ENCODE results near the gene GLI3. TPM values are rescaled to one million over a fixed set of nuclear protein-coding genes. Genes with fewer than 3 reads are reported as not detected.
"Not testable (repeated sequence)": the region's sequence is repeated elsewhere in the genome, so short reads cannot be mapped to it uniquely, and the experiment has no call there.

Gene GLI3
- total RNA-seq, 1 experiment from 2014 or later: not detected

- in situ Hi-C loops (cut with HindIII; ENCODE audit: low sequenced_read_pairs): no loop called here
- no peak for DNase-seq (ENCODE audit: low spot score)
These were observed 18.8 kb downstream of the GLI3 start for GRCh38 chr7:42218248-42218647.

DNA sequence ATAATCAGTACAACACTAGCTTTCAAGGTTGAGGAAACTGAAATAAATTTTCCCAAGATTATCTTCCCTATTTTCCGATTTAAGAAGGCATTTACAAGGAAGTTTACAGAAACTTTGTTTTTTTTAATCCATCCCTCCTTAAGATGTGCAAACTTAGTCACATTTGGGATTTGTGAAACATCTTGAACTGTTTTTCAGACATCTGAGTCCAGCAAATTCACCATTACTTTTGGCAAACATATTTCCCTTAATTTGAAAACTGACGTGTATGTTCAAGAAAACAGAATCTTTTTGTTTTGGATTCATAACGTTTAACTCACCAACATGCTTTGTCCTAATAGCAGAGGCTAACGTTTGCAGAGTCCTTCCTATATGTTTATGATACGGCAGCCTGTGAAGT is 19.5 kb downstream of the GLI3 start:
- in situ Hi-C loops (cut with HindIII; ENCODE audit: low sequenced_read_pairs): no loop called here
- no peak for DNase-seq (ENCODE audit: low spot score)

- no peak for DNase-seq (ENCODE audit: low spot score)
- in situ Hi-C loops (cut with HindIII; ENCODE audit: low sequenced_read_pairs): no loop called here
These were observed 20.0 kb downstream of the GLI3 start for GRCh38 chr7:42217053-42217452.

- no peak for DNase-seq (ENCODE audit: low spot score)
- in situ Hi-C loops (cut with HindIII; ENCODE audit: low sequenced_read_pairs): no loop called here
These were observed 22.8 kb downstream of the GLI3 start for GRCh38 chr7:42214060-42214679.

GRCh38 chr7:42213093-42213492 is 23.9 kb downstream of the GLI3 start:
- in situ Hi-C loops (cut with HindIII; ENCODE audit: low sequenced_read_pairs): no loop called here

DNA sequence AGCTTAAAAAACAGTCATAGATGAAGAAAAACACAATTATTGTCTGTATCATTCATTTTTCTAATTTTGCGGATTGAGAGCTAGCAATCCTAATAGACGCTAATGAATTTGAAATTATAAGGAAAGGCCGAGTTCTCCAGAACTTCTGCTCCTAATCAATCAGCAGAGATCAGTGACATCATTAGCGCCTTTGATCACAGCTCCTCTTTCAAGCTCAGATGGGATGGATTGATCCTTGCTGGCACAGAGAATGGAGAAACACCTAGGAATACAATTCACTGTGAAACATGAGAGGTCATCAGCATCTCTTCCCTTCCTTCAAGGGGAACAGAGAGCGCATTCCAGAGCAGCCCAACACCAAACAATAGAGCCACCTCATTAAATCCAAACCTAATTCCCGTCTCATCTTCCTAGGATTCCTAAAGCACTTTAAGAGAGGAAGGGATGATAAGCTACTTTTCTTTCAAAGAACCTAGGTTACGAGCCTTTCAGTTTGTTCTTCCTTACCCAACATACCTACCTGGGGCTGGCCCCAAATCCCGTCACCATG is 24.4 kb downstream of the GLI3 start:
- in situ Hi-C loops (cut with HindIII; ENCODE audit: low sequenced_read_pairs): no loop called here

More at GRCh38 chr7:42213093-42213492, 23.9 kb downstream of the GLI3 start:
- DNase-seq (ENCODE audit: low spot score): no peak

GRCh38 chr7:42211938-42212337 is 25.1 kb downstream of the GLI3 start:
- in situ Hi-C loops (cut with HindIII; ENCODE audit: low sequenced_read_pairs): no loop called here
- no peak for DNase-seq (ENCODE audit: low spot score)

More for the DNA sequence above, 24.4 kb downstream of the GLI3 start:
- DNase-seq (ENCODE audit: low spot score): no peak

DNA sequence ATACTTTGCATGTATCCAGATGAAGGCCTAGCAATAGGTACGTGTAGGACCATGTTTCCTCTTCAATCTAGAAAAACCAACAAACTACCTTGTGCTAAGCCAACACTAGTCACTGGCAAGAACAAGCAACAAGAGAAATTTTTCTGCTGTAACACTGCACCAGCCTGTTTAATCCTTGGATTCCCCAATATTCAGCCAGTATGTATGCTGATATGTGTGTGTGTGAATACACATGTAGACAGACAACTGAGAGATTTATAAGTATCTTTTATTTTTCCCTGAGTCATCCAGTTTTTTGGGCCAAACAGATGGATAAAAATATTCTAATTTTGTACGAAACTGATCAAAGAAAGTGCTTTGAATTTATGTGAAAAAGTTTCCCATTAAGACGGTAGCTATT is 26.2 kb downstream of the GLI3 start:
- in situ Hi-C loops (cut with HindIII; ENCODE audit: low sequenced_read_pairs): no loop called here
- no peak for DNase-seq (ENCODE audit: low spot score)

GRCh38 chr7:42210333-42210732 is 26.7 kb downstream of the GLI3 start:
- DNase-seq (ENCODE audit: low spot score): no peak
- in situ Hi-C loops (cut with HindIII; ENCODE audit: low sequenced_read_pairs): no loop called here

DNA sequence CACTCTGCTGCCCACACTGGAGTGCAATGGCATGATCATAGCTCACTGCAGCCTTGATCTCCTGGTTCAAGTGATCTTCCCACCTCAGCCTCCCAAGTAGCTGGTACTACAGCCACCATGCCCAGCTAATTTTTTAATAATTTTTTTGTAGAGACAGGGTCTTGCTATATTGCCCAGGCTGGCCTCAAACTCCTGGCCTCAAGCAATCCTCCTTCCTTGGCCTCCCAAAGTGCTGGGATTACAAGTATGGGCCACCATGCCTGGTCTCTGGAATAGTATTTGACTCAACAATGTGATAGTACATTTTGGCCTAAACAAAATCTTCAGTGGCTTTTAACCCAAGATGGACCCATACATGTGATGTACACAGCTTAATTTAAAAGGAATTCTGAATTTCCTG is 27.9 kb downstream of the GLI3 start:
- in situ Hi-C loops (cut with HindIII; ENCODE audit: low sequenced_read_pairs); DNase-seq (ENCODE audit: low spot score): not testable (repeated sequence)

DNA sequence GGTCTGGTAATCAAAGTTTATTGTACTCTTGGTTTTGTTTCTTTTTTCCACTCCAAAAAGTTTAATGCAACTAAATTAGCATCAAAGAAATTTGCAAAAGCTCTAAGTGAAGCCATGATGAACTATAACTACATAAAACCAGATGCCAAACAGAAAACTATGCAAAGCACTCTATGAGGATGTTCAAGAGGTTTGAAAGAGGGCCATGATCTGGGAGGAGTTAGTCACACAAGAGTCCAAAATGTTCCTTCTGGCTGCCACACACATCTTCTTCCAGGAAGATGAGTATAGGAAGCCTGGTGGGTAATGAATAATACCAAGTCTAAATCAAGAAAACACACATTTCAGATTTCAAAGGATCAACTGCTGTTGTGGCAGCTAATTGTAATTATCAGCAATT is 28.4 kb downstream of the GLI3 start:
- in situ Hi-C loops (cut with HindIII; ENCODE audit: low sequenced_read_pairs): no loop called here

GRCh38 chr7:42207420-42207819 is 29.6 kb downstream of the GLI3 start:
- no peak for DNase-seq (ENCODE audit: low spot score)
- in situ Hi-C loops (cut with HindIII; ENCODE audit: low sequenced_read_pairs): no loop called here

More for the DNA sequence above, 28.4 kb downstream of the GLI3 start:
- no peak for DNase-seq (ENCODE audit: low spot score)

- in situ Hi-C loops (cut with HindIII; ENCODE audit: low sequenced_read_pairs): no loop called here
- no peak for DNase-seq (ENCODE audit: low spot score)
These were observed 33.7 kb downstream of the GLI3 start for GRCh38 chr7:42203336-42203735.

DNA sequence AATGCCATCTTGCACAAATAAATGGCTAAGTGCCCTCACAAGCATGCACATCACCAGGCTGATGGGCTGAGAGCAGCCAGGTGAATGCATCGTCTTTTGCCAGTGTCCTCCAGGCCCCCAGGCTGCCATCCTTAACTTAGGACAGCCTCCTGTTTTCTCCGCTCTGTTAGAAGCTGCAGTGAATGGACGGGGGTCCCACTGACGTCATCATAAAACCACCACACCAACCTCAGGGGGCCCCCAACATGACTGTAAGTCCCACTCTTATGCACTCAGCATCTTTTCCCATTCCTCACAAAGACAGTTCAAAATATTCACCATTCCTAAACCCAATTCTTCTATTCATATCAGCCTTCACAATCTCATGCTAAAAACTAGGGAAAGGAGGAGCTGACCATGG is 34.4 kb downstream of the GLI3 start:
- no peak for DNase-seq (ENCODE audit: low spot score)
- in situ Hi-C loops (cut with HindIII; ENCODE audit: low sequenced_read_pairs): no loop called here

DNA sequence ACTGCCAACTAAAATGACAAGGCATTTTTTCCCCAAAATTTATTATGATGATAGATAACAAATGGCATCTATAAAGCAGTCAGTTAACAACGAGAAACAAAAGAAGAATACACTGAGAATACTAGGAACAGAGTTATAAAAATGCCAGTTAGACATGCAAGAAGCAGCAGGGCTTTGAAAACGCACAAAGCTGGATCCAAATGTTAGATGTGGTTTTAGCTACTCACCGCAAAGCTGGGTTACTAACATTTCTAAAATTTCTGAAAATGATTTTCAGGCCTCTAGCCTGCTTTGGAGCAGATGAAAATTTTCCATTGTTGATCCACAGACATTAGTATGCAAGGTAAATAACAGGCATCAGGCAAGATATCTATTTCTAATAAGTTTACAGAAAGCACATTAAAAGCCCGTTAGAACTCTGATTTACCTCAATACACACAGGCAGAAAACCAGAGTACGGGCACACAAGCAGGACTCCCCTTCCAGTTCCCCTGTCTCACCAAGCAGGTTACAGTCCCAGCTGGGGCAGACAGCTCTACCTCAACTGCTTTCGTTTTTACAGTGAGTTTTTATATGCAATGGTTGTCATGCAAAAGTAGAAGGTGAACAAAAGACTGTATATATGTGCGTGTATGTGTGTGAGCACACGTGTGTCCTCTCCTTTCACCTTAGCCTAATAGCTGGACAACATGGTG is 37.9 kb downstream of the GLI3 start:
- in situ Hi-C loops (cut with HindIII; ENCODE audit: low sequenced_read_pairs): no loop called here

DNA sequence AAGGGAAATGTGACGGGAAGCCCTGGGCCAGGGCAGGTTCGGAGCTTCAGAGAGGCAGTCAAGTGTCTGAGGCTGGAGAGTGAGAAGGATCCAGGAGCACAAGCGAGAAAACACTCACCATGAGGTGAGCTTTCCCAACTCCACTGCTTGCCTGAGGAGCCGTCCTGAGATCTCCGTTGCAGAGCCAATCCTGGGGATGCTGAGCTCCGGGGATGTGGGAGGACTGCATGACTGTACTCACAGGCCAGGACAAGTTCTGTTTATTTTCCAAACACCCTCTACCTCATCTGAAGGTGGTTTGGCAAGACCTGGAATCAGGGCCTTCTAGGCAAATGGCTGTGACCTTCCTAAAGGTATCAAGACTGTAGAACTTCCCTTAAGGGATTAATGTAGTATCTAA is 38.7 kb downstream of the GLI3 start:
- DNase-seq (ENCODE audit: low spot score): no peak

More for the DNA sequence above, 37.9 kb downstream of the GLI3 start:
- DNase-seq (ENCODE audit: low spot score): no peak

GRCh38 chr7:42197451-42197850 is 39.6 kb downstream of the GLI3 start:
- no peak for DNase-seq (ENCODE audit: low spot score)
- in situ Hi-C loops (cut with HindIII; ENCODE audit: low sequenced_read_pairs): no loop called here

More for the DNA sequence above, 38.7 kb downstream of the GLI3 start:
- in situ Hi-C loops (cut with HindIII; ENCODE audit: low sequenced_read_pairs): no loop called here

GRCh38 chr7:42194238-42194637 is 42.8 kb downstream of the GLI3 start:
- no peak for DNase-seq (ENCODE audit: low spot score)
- in situ Hi-C loops (cut with HindIII; ENCODE audit: low sequenced_read_pairs): no loop called here

DNA sequence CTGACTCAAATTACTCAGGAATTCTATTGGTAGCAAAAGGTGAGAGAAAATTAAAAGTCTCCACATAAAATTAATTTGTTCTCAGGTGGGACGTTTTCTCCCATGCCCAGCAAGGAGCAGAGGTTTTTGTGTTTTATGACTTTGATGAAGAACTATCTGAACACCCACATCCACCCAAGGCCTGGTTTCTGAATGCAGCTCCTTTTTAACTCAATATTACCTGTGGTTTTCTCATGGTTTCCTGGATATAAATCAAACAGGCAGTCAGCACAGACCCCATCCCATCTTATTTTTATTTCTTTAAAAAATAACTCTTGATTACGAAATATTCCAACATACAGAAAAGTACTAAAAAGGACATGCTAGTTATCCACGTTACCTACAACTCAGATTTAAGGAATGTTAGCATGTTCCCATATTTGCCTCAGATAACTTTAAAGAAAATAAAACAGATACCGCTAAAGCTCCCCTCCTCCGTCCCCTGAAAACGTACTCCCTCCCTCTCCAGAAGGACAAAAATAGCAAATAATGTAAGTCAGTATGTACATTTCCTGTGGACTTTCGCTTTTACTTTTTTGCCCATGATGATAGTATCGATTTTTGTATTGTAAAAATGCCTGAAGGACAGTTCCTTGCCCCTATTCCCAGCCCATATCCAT is 43.4 kb downstream of the GLI3 start:
- in situ Hi-C loops (cut with HindIII; ENCODE audit: low sequenced_read_pairs): no loop called here
- no peak for DNase-seq (ENCODE audit: low spot score)

- DNase-seq (ENCODE audit: low spot score): no peak
- in situ Hi-C loops (cut with HindIII; ENCODE audit: low sequenced_read_pairs): no loop called here
These were observed 44.1 kb downstream of the GLI3 start for GRCh38 chr7:42192851-42193461.

Measured in G401 (cell line).